OCI-LY3 (cell line): ENCODE measurements around the gene PHF5A.

Source experiments
- EZH2phosphoT487 ChIP-seq: fragments of 200-600 bp; shearing (Covaris generic); IDR thresholded peaks from 2 replicates; pipeline ENCODE4 v1.6.1; 2018; ENCODE audit warnings: antibody characterized with exemption, mixed run types, low read depth
- TF ChIP-seq, protein P1 (sequence below): fragments of 200-600, 300-600 bp; sonication (generic); IDR thresholded peaks from 2 replicates; pipeline ENCODE4 v1.5.1; 2014; ENCODE audit warnings: antibody characterized with exemption, low read length, low read depth

DNA sequence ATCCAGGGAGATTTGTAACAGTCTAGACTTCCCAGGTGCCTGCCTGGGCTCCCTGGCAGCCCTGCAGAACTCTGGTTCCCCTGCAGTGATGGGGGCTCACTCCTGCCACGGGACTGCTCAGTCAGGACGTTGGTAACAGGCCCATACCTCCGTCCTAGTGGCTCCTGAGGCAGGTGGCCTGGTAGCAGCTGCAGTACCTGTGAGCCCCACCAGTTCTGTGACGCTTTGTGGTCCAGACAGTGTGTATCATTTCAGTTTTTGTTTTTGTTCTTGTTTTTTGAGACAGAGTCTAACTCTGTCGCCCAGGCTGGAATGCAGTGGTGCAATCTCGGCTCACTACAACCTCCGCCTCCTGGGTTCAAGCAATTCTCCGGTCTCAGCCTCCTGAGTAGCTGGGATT lies 48.0 kb upstream of the PHF5A start:
- TF ChIP-seq, protein P1, sequence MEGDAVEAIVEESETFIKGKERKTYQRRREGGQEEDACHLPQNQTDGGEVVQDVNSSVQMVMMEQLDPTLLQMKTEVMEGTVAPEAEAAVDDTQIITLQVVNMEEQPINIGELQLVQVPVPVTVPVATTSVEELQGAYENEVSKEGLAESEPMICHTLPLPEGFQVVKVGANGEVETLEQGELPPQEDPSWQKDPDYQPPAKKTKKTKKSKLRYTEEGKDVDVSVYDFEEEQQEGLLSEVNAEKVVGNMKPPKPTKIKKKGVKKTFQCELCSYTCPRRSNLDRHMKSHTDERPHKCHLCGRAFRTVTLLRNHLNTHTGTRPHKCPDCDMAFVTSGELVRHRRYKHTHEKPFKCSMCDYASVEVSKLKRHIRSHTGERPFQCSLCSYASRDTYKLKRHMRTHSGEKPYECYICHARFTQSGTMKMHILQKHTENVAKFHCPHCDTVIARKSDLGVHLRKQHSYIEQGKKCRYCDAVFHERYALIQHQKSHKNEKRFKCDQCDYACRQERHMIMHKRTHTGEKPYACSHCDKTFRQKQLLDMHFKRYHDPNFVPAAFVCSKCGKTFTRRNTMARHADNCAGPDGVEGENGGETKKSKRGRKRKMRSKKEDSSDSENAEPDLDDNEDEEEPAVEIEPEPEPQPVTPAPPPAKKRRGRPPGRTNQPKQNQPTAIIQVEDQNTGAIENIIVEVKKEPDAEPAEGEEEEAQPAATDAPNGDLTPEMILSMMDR = no peak
- TF ChIP-seq EZH2phosphoT487 = no peak
